Measurements from ENCODE around the gene ABCA4. TPM values are rescaled to one million over a fixed set of nuclear protein-coding genes. Genes with fewer than 3 reads are reported as not detected.

The ABCA4 gene
- total and polyA plus RNA-seq, 2 donors (not counting 3 experiments of a cell fraction or from before 2014, with no cell fraction given): 2.3 to 4.9 TPM

GRCh38 chr1:94004924-94005323, 116.0 kb downstream of the ABCA4 start:
- dilution Hi-C loops (cut with MboI; ENCODE audit: extremely low pct_ligation_motif_present, low sequenced_read_pairs): loop anchor here (25.0 kb wide), 1 partner anchor 357 kb away; no protein-coding TSS in a partner anchor

GRCh38 chr1:94002046-94002787, 118.7 kb downstream of the ABCA4 start:
- H3K9me3 ChIP-seq (replicated peaks; ENCODE audit: control insufficient read depth, insufficient read depth, low read length): no peaks in the 10 kb centered on the region
- no TSS peak for BruUV-seq (replicated peaks)
- dilution Hi-C loops (cut with MboI; ENCODE audit: extremely low pct_ligation_motif_present, low sequenced_read_pairs): loop anchor here (25.0 kb wide), 1 partner anchor 360 kb away; no protein-coding TSS in a partner anchor
- H3K9ac ChIP-seq (replicated peaks; ENCODE audit: extremely low read depth, insufficient read depth, low read length): no peak overlapping the region
- POLR2A ChIA-PET: no interaction called here
- no peaks in the 10 kb centered on the region for H3K4me1 ChIP-seq (ENCODE audit: control insufficient read depth, extremely low read depth, insufficient read depth, low read length)
- no peaks in the 10 kb centered on the region for H4K20me1 ChIP-seq (replicated peaks; ENCODE audit: control insufficient read depth, extremely low read depth, insufficient read depth, low read length)
- H3K9me1 ChIP-seq (replicated peaks; ENCODE audit: control insufficient read depth, extremely low read depth, insufficient read depth, low read length): no peaks in the 10 kb centered on the region
- no peak overlapping the region for H3K4me3 ChIP-seq (replicated peaks in 1 of 3; ENCODE audit: insufficient read depth in 1 of 3, low read depth in 1 of 3, low read length in 3 of 3)
- intact Hi-C loops (cut with micrococcal nuclease): no loop called here
- H3K27ac ChIP-seq (ENCODE audit: insufficient read depth, low read depth, low read length): no peak overlapping the region
- H3K36me3 ChIP-seq (ENCODE audit: control insufficient read depth in 2 of 2, extremely low read depth in 1 of 2, insufficient read depth in 2 of 2, low read length in 2 of 2): no peaks in the 10 kb centered on the region
- CTCF ChIA-PET: interaction anchor here (1.2 kb wide), 1 partner anchor 9 kb away, joined by 3 read pairs; no protein-coding TSS in a partner anchor
- H3K27me3 ChIP-seq (ENCODE audit: control insufficient read depth in 2 of 2, insufficient read depth in 2 of 2, low read length in 2 of 2): peaks cover 13 to 14% of the 10 kb centered on the region in 2 experiments
- H3K4me2 ChIP-seq (ENCODE audit: insufficient read depth, low read length): no peak overlapping the region
- DNase-seq (ENCODE audit: low read depth, low spot score): no peak
- TF ChIP-seq EZH2 (IDR thresholded peaks at IDR 0.05; ENCODE audit: borderline replicate concordance, low read depth, low read length, severe bottlenecking) (no peak), JUN (IDR thresholded peaks at IDR 0.05; ENCODE audit: borderline replicate concordance, insufficient read depth, insufficient read length, low read depth) (no peak), POLR2AphosphoS5 (IDR thresholded peaks at IDR 0.05; ENCODE audit: insufficient read depth, low read depth, low read length) (no peak), FOS (IDR thresholded peaks at IDR 0.05; ENCODE audit: borderline replicate concordance, insufficient read depth, low read length) (no peak), GATA2 (IDR thresholded peaks at IDR 0.05; ENCODE audit: insufficient read depth, insufficient read length, low read depth, low read length) (no peak), MYC (IDR thresholded peaks at IDR 0.05; ENCODE audit: low read depth, low read length) (no peak), MAX (IDR thresholded peaks at IDR 0.05; ENCODE audit: insufficient read depth, insufficient read length) (no peak), POLR2A (IDR thresholded peaks at IDR 0.05; ENCODE audit: low read depth, low read length) (no peak), CTCF (IDR thresholded peaks at IDR 0.05; ENCODE audit: extremely low read depth in 1 of 2, insufficient read depth in 1 of 2, low read depth in 1 of 2, low read length in 2 of 2) (no peak)
- no peak for FAIRE-seq
- H3K79me2 ChIP-seq (ENCODE audit: control insufficient read depth, insufficient read depth, low read length): no peaks in the 10 kb centered on the region
- H2AFZ ChIP-seq (ENCODE audit: low read depth, low read length): no peak overlapping the region

More at GRCh38 chr1:94004924-94005323, 116.0 kb downstream of the ABCA4 start:
- Histone ChIP-seq H3K9ac (replicated peaks; ENCODE audit: extremely low read depth, insufficient read depth, low read length) (no peak overlapping the region), H3K4me1 (ENCODE audit: control insufficient read depth, extremely low read depth, insufficient read depth, low read length) (no peaks in the 10 kb centered on the region), H3K4me2 (ENCODE audit: insufficient read depth, low read length) (no peak overlapping the region), H3K9me3 (replicated peaks; ENCODE audit: control insufficient read depth, insufficient read depth, low read length) (no peaks in the 10 kb centered on the region), H3K27ac (ENCODE audit: insufficient read depth, low read depth, low read length) (no peak overlapping the region), H3K79me2 (ENCODE audit: control insufficient read depth, insufficient read depth, low read length) (no peaks in the 10 kb centered on the region), H3K27me3 (ENCODE audit: control insufficient read depth in 2 of 2, insufficient read depth in 2 of 2, low read length in 2 of 2) (peaks cover 18 to 19% of the 10 kb centered on the region in 2 experiments), H3K36me3 (ENCODE audit: control insufficient read depth in 2 of 2, extremely low read depth in 1 of 2, insufficient read depth in 2 of 2, low read length in 2 of 2) (no peaks in the 10 kb centered on the region), H3K9me1 (replicated peaks; ENCODE audit: control insufficient read depth, extremely low read depth, insufficient read depth, low read length) (no peaks in the 10 kb centered on the region), H4K20me1 (replicated peaks; ENCODE audit: control insufficient read depth, extremely low read depth, insufficient read depth, low read length) (no peaks in the 10 kb centered on the region), H3K4me3 (replicated peaks in 1 of 3; ENCODE audit: insufficient read depth in 1 of 3, low read depth in 1 of 3, low read length in 3 of 3) (no peak overlapping the region), H2AFZ (ENCODE audit: low read depth, low read length) (no peak overlapping the region)
- FAIRE-seq (no peak), DNase-seq (ENCODE audit: low read depth, low spot score) (no peak)
- ChIA-PET CTCF (interaction anchor here (1.0 kb wide), 1 partner anchor 96 kb away, joined by 3 read pairs; the partner anchor contains the start of gene GCLM), POLR2A (no interaction called here)
- intact Hi-C loops (cut with micrococcal nuclease): no loop called here
- BruUV-seq (replicated peaks): no TSS peak
- TF ChIP-seq JUN (IDR thresholded peaks at IDR 0.05; ENCODE audit: borderline replicate concordance, insufficient read depth, insufficient read length, low read depth): no peak
- no peak for TF ChIP-seq MYC (IDR thresholded peaks at IDR 0.05; ENCODE audit: low read depth, low read length)
- no peak for TF ChIP-seq POLR2AphosphoS5 (IDR thresholded peaks at IDR 0.05; ENCODE audit: insufficient read depth, low read depth, low read length)
- TF ChIP-seq POLR2A (IDR thresholded peaks at IDR 0.05; ENCODE audit: low read depth, low read length): no peak
- no peak for TF ChIP-seq MAX (IDR thresholded peaks at IDR 0.05; ENCODE audit: insufficient read depth, insufficient read length)
- TF ChIP-seq EZH2 (IDR thresholded peaks at IDR 0.05; ENCODE audit: borderline replicate concordance, low read depth, low read length, severe bottlenecking): no peak
- no peak for TF ChIP-seq GATA2 (IDR thresholded peaks at IDR 0.05; ENCODE audit: insufficient read depth, insufficient read length, low read depth, low read length)
- no peak for TF ChIP-seq FOS (IDR thresholded peaks at IDR 0.05; ENCODE audit: borderline replicate concordance, insufficient read depth, low read length)

All from endothelial cell of umbilical vein (primary cell).